HepG2 (cell line): ENCODE results near the gene CHRNA5. TPM values are rescaled to one million over a fixed set of nuclear protein-coding genes. Genes with fewer than 3 reads are reported as not detected.

Experiments
- ATAC-seq: fragments of 200-7000 bp; cut with Tn5 transposase; 3 replicates; pipeline ENCODE4 v1.9.1; 2020; ENCODE audit warnings: mild to moderate bottlenecking, moderate library complexity
- BruUV-seq: library from RNA; stranded (reverse); fragments of 400-500 nt; replicated peaks from 2 replicates; lab custom pipeline; 2021; lab: Mats Ljungman, UMichigan
- CTCF ChIA-PET: fragments of 300-600 bp; formaldehyde crosslinking; extraction: SDS; loops from one replicate; lab custom pipeline; 2021; ENCODE audit warnings: low total read pairs, inconsistent platforms, low intra/inter-chr PET ratio; lab: Yijun Ruan, JAX
- POLR2A ChIA-PET: fragments of 350-600 bp; sonication (Branson Sonifier 250); formaldehyde crosslinking; loops from one replicate; lab custom pipeline; 2020; ENCODE audit warnings: antibody characterized with exemption, inconsistent platforms; lab: Yijun Ruan, JAX
- DNase-seq: peaks from one replicate; pipeline ENCODE4 v3.0.0-alpha.2; 2015; ENCODE audit warnings: low spot score
- FAIRE-seq: peaks from 3 replicates; lab custom pipeline; 2011; peaks lifted over from hg19 to GRCh38; lab: Jason Lieb, UNC
- H2AFZ ChIP-seq: one replicate; pipeline ENCODE4 v1.6.1; 2011; ENCODE audit warnings: low read length, inconsistent platforms
- H3K27ac ChIP-seq: fragments of 300-600 bp; 3 replicates; pipeline ENCODE4 v1.8.0; 2011; ENCODE audit warnings: mixed run types, mild to moderate bottlenecking, mixed read lengths, low read length, inconsistent platforms; ENCODE audit not compliant: insufficient read depth; ENCODE audit errors: extremely low read length
- H3K27me3 ChIP-seq, 2 experiments: fragments of 200-600 bp in 1 of 2; 2 replicates in 1 of 2; 3 replicates in 1 of 2; pipeline versions ENCODE4 v1.6.0 to v1.8.0; 2011; ENCODE audit warnings: low read length in 2 of 2, mild to moderate bottlenecking in 2 of 2, moderate library complexity in 2 of 2, inconsistent platforms in 1 of 2; ENCODE audit not compliant: insufficient read depth in 2 of 2, control insufficient read depth in 1 of 2
- H3K36me3 ChIP-seq, 2 experiments: fragments of 200-600 bp in 1 of 2; replicated peaks in 1 of 2; 2 replicates in 1 of 2; 3 replicates in 1 of 2; pipeline versions ENCODE4 v1.5.1 to v1.8.0; 2011; ENCODE audit warnings: low read length in 2 of 2, inconsistent platforms in 1 of 2; ENCODE audit not compliant: insufficient read depth in 2 of 2, control insufficient read depth in 1 of 2
- H3K4me1 ChIP-seq: 2 replicates; pipeline ENCODE4 v1.5.1; 2012; ENCODE audit warnings: low read length, inconsistent platforms; ENCODE audit not compliant: insufficient read depth
- H3K4me2 ChIP-seq: 2 replicates; pipeline ENCODE4 v1.6.0; 2011; ENCODE audit warnings: low read depth, low read length, inconsistent platforms
- H3K4me3 ChIP-seq, 3 experiments: fragments of 200-600 bp in 1 of 3; sonication (generic), shearing (Covaris generic) in 1 of 3; replicated peaks in 1 of 3; 2 replicates each; pipeline ENCODE4 v1.5.1; 2011 to 2016; ENCODE audit warnings: low read length in 3 of 3, inconsistent platforms in 2 of 3, low read depth in 2 of 3, mild to moderate bottlenecking in 2 of 3, control low read depth in 1 of 3, mixed read lengths in 1 of 3; ENCODE audit not compliant: insufficient read depth in 1 of 3
- H3K79me2 ChIP-seq: one replicate; pipeline ENCODE4 v1.6.1; 2011; ENCODE audit warnings: low read length, inconsistent platforms; ENCODE audit not compliant: insufficient read depth
- H3K9ac ChIP-seq: 2 replicates; pipeline ENCODE4 v1.6.0; 2011; ENCODE audit warnings: mild to moderate bottlenecking, low read depth, low read length, inconsistent platforms; ENCODE audit not compliant: insufficient read depth
- H3K9me3 ChIP-seq: 2 replicates; pipeline ENCODE4 v1.5.1; 2012; ENCODE audit warnings: mild to moderate bottlenecking, low read length
- H4K20me1 ChIP-seq: 2 replicates; pipeline ENCODE4 v1.6.0; 2011; ENCODE audit warnings: inconsistent platforms, mild to moderate bottlenecking, low read length, moderate library complexity; ENCODE audit not compliant: insufficient read depth
- CBX1 ChIP-seq: IDR thresholded peaks from one replicate; pipeline ENCODE4 v1.6.1; 2016; ENCODE audit warnings: antibody characterized with exemption, low read depth
- GATAD1 ChIP-seq: IDR thresholded peaks from 2 replicates; pipeline ENCODE4 v1.6.1; 2016; ENCODE audit warnings: missing genetic modification reagents, missing compliant biosample characterization
- MXD1 ChIP-seq: sonication (generic); formaldehyde crosslinking; IDR thresholded peaks from 2 replicates; pipeline ENCODE4 v1.4.0; 2020; ENCODE audit warnings: mild to moderate bottlenecking, missing genetic modification reagents
- ZNF17 ChIP-seq: sonication (generic); formaldehyde crosslinking; IDR thresholded peaks from 2 replicates; pipeline ENCODE4 v1.5.0; 2020; ENCODE audit warnings: mild to moderate bottlenecking, missing genetic modification reagents
- ZNF296 ChIP-seq: sonication (generic); formaldehyde crosslinking; conservative IDR thresholded peaks from 2 replicates; pipeline ENCODE4 v1.5.0; 2020; ENCODE audit warnings: mild to moderate bottlenecking, missing genetic modification reagents
- ZNF770 ChIP-seq: sonication (generic); formaldehyde crosslinking; IDR thresholded peaks from 2 replicates; pipeline ENCODE4 v1.5.0; 2020; ENCODE audit warnings: mild to moderate bottlenecking, missing genetic modification reagents
- ZNF790 ChIP-seq: sonication (generic); formaldehyde crosslinking; IDR thresholded peaks from 2 replicates; pipeline ENCODE4 v1.8.0; 2022; ENCODE audit warnings: missing genetic modification reagents, mild to moderate bottlenecking, borderline replicate concordance
- WGBS: methylation state at CpG from one replicate; pipeline ENCODE4 v1.1.6; 2017; ENCODE audit warnings: low lambda C conversion rate; 5-methylcytosine and 5-hydroxymethylcytosine counted together
- in situ Hi-C: cut with HindIII; loops from 2 replicates; pipeline ENCODE4 v1.10.0; 2017; ENCODE audit warnings: low pct_unique_long_range_greater_than_20kb; ENCODE audit not compliant: extremely low pct_ligation_motif_present
- intact Hi-C: fragments of 100-400 bp; cut with micrococcal nuclease; formaldehyde crosslinking; loops from one replicate; pipeline ENCODE4 v1.10.0; 2022; ENCODE audit not compliant: unreplicated experiment
- polyA plus RNA-seq, 8 experiments: library from polyadenylated mRNA; depleted of rRNA in 3 of 8; stranded (reverse) in 7 of 8; unstranded in 1 of 8; fragments of >200 nt; fragmentation: Illumina TruSeq in 4 of 8; extraction: Trizol in 4 of 8; gene quantifications; 2 replicates each; pipeline versions ENCODE4 v1.2.1 to v1.2.3, GENCODE V29; 2011 to 2016; ENCODE audit warnings: low read depth in 4 of 8, missing spikeins in 1 of 8, mixed read lengths in 1 of 8; ENCODE audit not compliant: insufficient read depth in 1 of 8
- total RNA-seq, 5 experiments: library from RNA; depleted of rRNA; stranded (reverse); fragments of >200 nt; fragmentation: Illumina TruSeq; extraction: Trizol; gene quantifications; 2 replicates each; pipeline ENCODE4 v1.2.3, GENCODE V29; 2016; ENCODE audit warnings: low read depth in 1 of 5

CHRNA5 gene
- total and polyA plus RNA-seq, 2 of the 13 experiments (the other 11 are each of a cell fraction or from before 2014, with no cell fraction given): 3.7 to 10.5 TPM

GRCh38 chr15:78574944-78575343, 9.6 kb downstream of the CHRNA5 start:
- no peak overlapping the region for H3K9ac ChIP-seq
- H3K4me3 ChIP-seq: no peak overlapping the region
- DNase-seq (no peak), ATAC-seq (no peak), FAIRE-seq (no peak)
- no peak overlapping the region for H2AFZ ChIP-seq
- no peaks in the 10 kb centered on the region for H3K4me1 ChIP-seq
- H4K20me1 ChIP-seq: no peaks in the 10 kb centered on the region
- no peak overlapping the region for H3K27ac ChIP-seq
- no TSS peak for BruUV-seq
- in situ Hi-C loops: no loop called here
- ChIA-PET CTCF (no interaction called here), POLR2A (interaction anchor here (1.4 kb wide), 1 partner anchor 10 kb away, joined by 3 read pairs; the partner anchor contains the start of gene CHRNA5)
- no peaks in the 10 kb centered on the region for H3K79me2 ChIP-seq
- H3K27me3 ChIP-seq: no peaks in the 10 kb centered on the region
- H3K36me3 ChIP-seq: no peaks in the 10 kb centered on the region
- intact Hi-C loops: no loop called here
- 97% methylated on average over 1 of the region's 1 CpG for WGBS
- TF ChIP-seq MXD1 (no peak), ZNF17 (CRISPR knock-in tag) (no peak), GATAD1 (CRISPR knock-in tag) (no peak), CBX1 (no peak), ZNF770 (CRISPR knock-in tag) (no peak), ZNF296 (CRISPR knock-in tag) (no peak), ZNF790 (CRISPR knock-in tag) (no peak)
- H3K4me2 ChIP-seq: no peak overlapping the region
- no peaks in the 10 kb centered on the region for H3K9me3 ChIP-seq
